A549 (cell line): ENCODE measurements around the gene RNASE4. TPM values are rescaled to one million over a fixed set of nuclear protein-coding genes. Genes with fewer than 3 reads are reported as not detected.
"Not testable (repeated sequence)": the region's sequence is repeated elsewhere in the genome, so short reads cannot be mapped to it uniquely, and the experiment has no call there.

Experiments used
- ATAC-seq, 2 experiments: fragments of 200-7000 bp in 1 of 2; fragments of >200 bp in 1 of 2; cut with Nextera tagmentation in 1 of 2; cut with Tn5 transposase in 1 of 2; 3 replicates each; pipeline versions ENCODE4 v1.8.0 to v1.9.1; 2018 to 2020; ENCODE audit warnings: mild to moderate bottlenecking in 1 of 2, moderate library complexity in 1 of 2
- CTCF ChIA-PET: fragments of 300-600 bp; sonication (Branson Sonifier 250); formaldehyde crosslinking; extraction: SDS; loops from one replicate; lab custom pipeline; 2021; ENCODE audit warnings: antibody characterized with exemption, inconsistent platforms; lab: Yijun Ruan, JAX
- POLR2A ChIA-PET: fragments of 350-600 bp; formaldehyde crosslinking; extraction: SDS; loops from one replicate; lab custom pipeline; 2021; ENCODE audit warnings: antibody characterized with exemption, inconsistent platforms; lab: Yijun Ruan, JAX
- DNase-seq, 2 experiments: peaks; one replicate each; pipeline versions ENCODE4 v3.0.0 to v3.0.0-alpha.2; 2011 to 2016; ENCODE audit warnings: low read depth in 1 of 2, low spot score in 1 of 2
- FAIRE-seq: peaks from 2 replicates; lab custom pipeline; 2011; peaks lifted over from hg19 to GRCh38; lab: Jason Lieb, UNC
- H3K27ac ChIP-seq, 2 experiments: fragments of >200 bp; sonication (Bioruptor Twin); formaldehyde crosslinking; 3 replicates each; pipeline ENCODE4 v1.5.1; 2016 to 2017
- H3K4me1 ChIP-seq: fragments of >200 bp; sonication (Bioruptor Twin); formaldehyde crosslinking; 3 replicates; pipeline ENCODE4 v1.6.1; 2016
- H3K4me2 ChIP-seq: fragments of >200 bp; sonication (Bioruptor Twin); formaldehyde crosslinking; 3 replicates; pipeline ENCODE4 v1.6.1; 2016
- H3K4me3 ChIP-seq: fragments of >200 bp; sonication (Bioruptor Twin); formaldehyde crosslinking; 3 replicates; pipeline ENCODE4 v1.5.1; 2016
- H3K9me3 ChIP-seq: fragments of >200 bp; sonication (Bioruptor Twin); formaldehyde crosslinking; 3 replicates; pipeline ENCODE4 v1.6.1; 2016
- BHLHE40 ChIP-seq: IDR thresholded peaks from 2 replicates; pipeline ENCODE4 v1.6.1; 2012; ENCODE audit warnings: low read depth, low read length, inconsistent platforms
- CBX2 ChIP-seq: fragments of 200-600 bp; sonication (generic); IDR thresholded peaks from 2 replicates; pipeline ENCODE4 v1.6.1; 2016; ENCODE audit warnings: low read depth, mild to moderate bottlenecking, borderline replicate concordance
- CBX8 ChIP-seq: fragments of 200-600 bp; sonication (generic); IDR thresholded peaks from 2 replicates; pipeline ENCODE4 v1.6.1; 2016
- CHD4 ChIP-seq: fragments of 200-600 bp; sonication (generic); IDR thresholded peaks from 2 replicates; pipeline ENCODE4 v1.6.1; 2016; ENCODE audit warnings: antibody characterized with exemption, mild to moderate bottlenecking, borderline replicate concordance
- EP300 ChIP-seq, 2 experiments: fragments of >200 bp; sonication (Bioruptor Twin); formaldehyde crosslinking; IDR thresholded peaks; 2 replicates in 1 of 2; 3 replicates in 1 of 2; pipeline ENCODE4 v1.6.1; 2016 to 2017
- ESRRA ChIP-seq: fragments of 150-350 bp; IDR thresholded peaks from 2 replicates; pipeline ENCODE4 v1.6.1; 2014; ENCODE audit warnings: mild to moderate bottlenecking, low read length, borderline replicate concordance
- FOSL2 ChIP-seq, 2 experiments: fragments of 450-650 bp in 1 of 2; fragments of >200 bp in 1 of 2; sonication (Bioruptor Twin) in 1 of 2; formaldehyde crosslinking; IDR thresholded peaks; 2 replicates each; pipeline versions ENCODE4 v1.5.0 to v1.6.1; 2016 to 2020; ENCODE audit warnings: mild to moderate bottlenecking in 1 of 2, moderate library complexity in 1 of 2
- GATA3 ChIP-seq: IDR thresholded peaks from 2 replicates; pipeline ENCODE4 v1.6.1; 2012; ENCODE audit warnings: borderline replicate concordance
- HDAC2 ChIP-seq: fragments of 200-600 bp; sonication (generic); IDR thresholded peaks from 2 replicates; pipeline ENCODE4 v1.6.1; 2016
- HOXA7 ChIP-seq: fragments of 250-450 bp; sonication (Bioruptor Pico); IDR thresholded peaks from 2 replicates; pipeline ENCODE4 v1.5.0; 2020; ENCODE audit warnings: mild to moderate bottlenecking, moderate library complexity
- HOXB5 ChIP-seq: fragments of 250-450 bp; sonication (Bioruptor Pico); IDR thresholded peaks from 2 replicates; pipeline ENCODE4 v1.5.0; 2020; ENCODE audit warnings: mild to moderate bottlenecking, moderate library complexity
- KDM1A ChIP-seq: fragments of 200-600 bp; sonication (generic); IDR thresholded peaks from 2 replicates; pipeline ENCODE4 v1.6.1; 2016; ENCODE audit warnings: low read depth, mild to moderate bottlenecking
- MAFK ChIP-seq: fragments of 450-650 bp; IDR thresholded peaks from 2 replicates; pipeline ENCODE4 v1.6.1; 2014; ENCODE audit not compliant: partially characterized antibody
- MAZ ChIP-seq: fragments of 150-350 bp; IDR thresholded peaks from 2 replicates; pipeline ENCODE4 v1.6.1; 2014; ENCODE audit warnings: antibody characterized with exemption, low read depth, low read length, borderline replicate concordance
- NR3C1 ChIP-seq: fragments of >200 bp; sonication (Bioruptor Twin); formaldehyde crosslinking; IDR thresholded peaks from 3 replicates; pipeline ENCODE4 v1.6.1; 2017
- PHF8 ChIP-seq: fragments of 200-600 bp; sonication (generic); IDR thresholded peaks from 2 replicates; pipeline ENCODE4 v1.6.1; 2016; ENCODE audit warnings: low read depth, mild to moderate bottlenecking, antibody characterized with exemption, moderate library complexity, borderline replicate concordance
- POLR2AphosphoS2 ChIP-seq: conservative IDR thresholded peaks from 2 replicates; pipeline ENCODE4 v1.6.1; 2012; ENCODE audit warnings: low read length, improper control_type of control experiment, inconsistent platforms
- RAD21 ChIP-seq, 2 experiments: fragments of >200 bp in 1 of 2; sonication (Bioruptor Twin) in 1 of 2; formaldehyde crosslinking in 1 of 2; IDR thresholded peaks in 1 of 2; conservative IDR thresholded peaks in 1 of 2; 2 replicates in 1 of 2; 3 replicates in 1 of 2; pipeline ENCODE4 v1.6.1; 2012 to 2018; ENCODE audit warnings: inconsistent platforms in 1 of 2
- RARB ChIP-seq: fragments of 250-450 bp; sonication (Bioruptor Pico); IDR thresholded peaks from 2 replicates; pipeline ENCODE4 v1.8.0; 2021; ENCODE audit warnings: mild to moderate bottlenecking, moderate library complexity
- RCOR1 ChIP-seq: fragments of 150-350 bp; IDR thresholded peaks from 2 replicates; pipeline ENCODE4 v1.6.1; 2014; ENCODE audit warnings: antibody characterized with exemption, low read length, low read depth
- RFX5 ChIP-seq: fragments of 450-650 bp; IDR thresholded peaks from 2 replicates; pipeline ENCODE4 v1.7.1; 2014; ENCODE audit warnings: antibody characterized with exemption, mild to moderate bottlenecking, moderate library complexity
- RNF2 ChIP-seq: fragments of 200-600 bp; sonication (generic); IDR thresholded peaks from 2 replicates; pipeline ENCODE4 v1.6.1; 2016; ENCODE audit warnings: low read depth, mild to moderate bottlenecking, antibody characterized with exemption, moderate library complexity, borderline replicate concordance
- SMC3 ChIP-seq: fragments of >200 bp; sonication (Bioruptor Twin); formaldehyde crosslinking; IDR thresholded peaks from 3 replicates; pipeline ENCODE4 v1.6.1; 2018; ENCODE audit warnings: inconsistent platforms
- SREBF2 ChIP-seq: fragments of 450-650 bp; IDR thresholded peaks from 2 replicates; pipeline ENCODE4 v1.6.1; 2014; ENCODE audit warnings: mild to moderate bottlenecking, moderate library complexity
- TFCP2L1 ChIP-seq: fragments of 250-450 bp; sonication (Bioruptor Pico); IDR thresholded peaks from 2 replicates; pipeline ENCODE4 v1.5.0; 2021; ENCODE audit warnings: mild to moderate bottlenecking
- TP53 ChIP-seq: fragments of 250-450 bp; sonication (Bioruptor Pico); IDR thresholded peaks from 2 replicates; pipeline ENCODE4 v1.5.0; 2021; ENCODE audit warnings: mild to moderate bottlenecking, moderate library complexity
- WGBS: methylation state at CpG from one replicate; pipeline ENCODE4 v1.1.6; 2017; ENCODE audit errors: missing lambda C conversion rate; 5-methylcytosine and 5-hydroxymethylcytosine counted together
- polyA plus RNA-seq, 4 experiments: library from polyadenylated mRNA; depleted of rRNA in 3 of 4; stranded (reverse); fragments of >200 nt; fragmentation: RNase III in 1 of 4; extraction: RNeasy Plus Mini Kit Qiagen cat#74134 plus additional on column Dnase treatment in 1 of 4; gene quantifications; 2 replicates in 3 of 4; 3 replicates in 1 of 4; pipeline ENCODE4 v1.2.3, GENCODE V29; 2011 to 2017
- TF ChIP-seq, protein P1 (sequence below): fragments of >200 bp; sonication (Bioruptor Twin); formaldehyde crosslinking; IDR thresholded peaks from 3 replicates; pipeline ENCODE4 v1.6.1; 2016
- TF ChIP-seq, protein P2 (sequence below): IDR thresholded peaks from 2 replicates; pipeline ENCODE4 v1.6.1; 2012

RNASE4 gene
- polyA plus RNA-seq, 2 of the 4 experiments (the other 2 are of a cell fraction), result 8.6 to 77.4 TPM

DNA sequence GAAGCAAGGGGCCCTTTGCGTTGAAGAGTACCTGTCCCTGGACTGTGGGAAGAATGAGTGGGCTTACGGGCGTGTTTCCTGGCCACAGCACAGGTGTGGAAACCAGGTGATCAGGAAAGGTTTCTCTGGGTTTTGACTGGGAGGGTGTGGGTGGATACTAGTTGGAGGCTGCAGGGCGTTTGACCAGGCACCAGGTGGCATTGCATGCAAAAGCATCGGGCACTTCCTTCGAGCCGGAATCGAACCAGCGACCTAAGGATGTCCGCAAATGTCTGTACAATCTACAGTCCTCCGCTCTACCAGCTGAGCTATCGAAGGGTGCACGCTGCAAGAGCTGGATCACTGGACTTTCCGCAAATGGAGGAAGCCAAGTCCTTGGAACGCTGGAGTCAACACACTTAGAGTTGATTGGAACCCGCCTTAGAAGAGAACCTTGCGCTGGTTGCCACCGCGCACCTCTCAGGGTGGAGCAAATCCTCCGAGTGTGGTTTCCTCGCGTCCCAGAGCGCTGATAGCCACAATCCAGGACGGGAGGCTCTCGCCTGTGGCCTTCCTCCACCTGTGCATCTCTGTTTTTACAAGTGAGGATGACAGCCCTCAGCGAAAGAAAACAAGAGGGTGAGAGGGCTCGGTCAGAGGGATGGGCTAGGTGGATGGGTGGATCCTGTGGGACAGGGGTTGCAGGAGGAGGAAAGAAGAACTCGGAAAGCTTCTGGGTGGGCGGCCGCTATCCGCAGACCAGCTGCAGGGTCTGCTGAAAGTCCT, 21.2 kb upstream of the RNASE4 start (continued):
- TF ChIP-seq CHD4, result no peak
- TF ChIP-seq RNF2, result no peak
- no peak for TF ChIP-seq HOXB5 (CRISPR knock-in tag)
- TF ChIP-seq CBX2, result no peak
- TF ChIP-seq POLR2AphosphoS2, result no peak
- no peak for TF ChIP-seq BHLHE40
- no peak for TF ChIP-seq HOXA7 (CRISPR knock-in tag)
- TF ChIP-seq, protein P1, sequence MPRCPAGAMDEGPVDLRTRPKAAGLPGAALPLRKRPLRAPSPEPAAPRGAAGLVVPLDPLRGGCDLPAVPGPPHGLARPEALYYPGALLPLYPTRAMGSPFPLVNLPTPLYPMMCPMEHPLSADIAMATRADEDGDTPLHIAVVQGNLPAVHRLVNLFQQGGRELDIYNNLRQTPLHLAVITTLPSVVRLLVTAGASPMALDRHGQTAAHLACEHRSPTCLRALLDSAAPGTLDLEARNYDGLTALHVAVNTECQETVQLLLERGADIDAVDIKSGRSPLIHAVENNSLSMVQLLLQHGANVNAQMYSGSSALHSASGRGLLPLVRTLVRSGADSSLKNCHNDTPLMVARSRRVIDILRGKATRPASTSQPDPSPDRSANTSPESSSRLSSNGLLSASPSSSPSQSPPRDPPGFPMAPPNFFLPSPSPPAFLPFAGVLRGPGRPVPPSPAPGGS, result no peak
- TF ChIP-seq CBX8, result no peak
- no peak for TF ChIP-seq MAFK
- no peak for TF ChIP-seq MAZ
- no peak for TF ChIP-seq TFCP2L1 (CRISPR knock-in tag)
- peak; percentile 33; the same call in 1 of the 2 replicates for TF ChIP-seq GATA3
- no peak for TF ChIP-seq NR3C1

DNA sequence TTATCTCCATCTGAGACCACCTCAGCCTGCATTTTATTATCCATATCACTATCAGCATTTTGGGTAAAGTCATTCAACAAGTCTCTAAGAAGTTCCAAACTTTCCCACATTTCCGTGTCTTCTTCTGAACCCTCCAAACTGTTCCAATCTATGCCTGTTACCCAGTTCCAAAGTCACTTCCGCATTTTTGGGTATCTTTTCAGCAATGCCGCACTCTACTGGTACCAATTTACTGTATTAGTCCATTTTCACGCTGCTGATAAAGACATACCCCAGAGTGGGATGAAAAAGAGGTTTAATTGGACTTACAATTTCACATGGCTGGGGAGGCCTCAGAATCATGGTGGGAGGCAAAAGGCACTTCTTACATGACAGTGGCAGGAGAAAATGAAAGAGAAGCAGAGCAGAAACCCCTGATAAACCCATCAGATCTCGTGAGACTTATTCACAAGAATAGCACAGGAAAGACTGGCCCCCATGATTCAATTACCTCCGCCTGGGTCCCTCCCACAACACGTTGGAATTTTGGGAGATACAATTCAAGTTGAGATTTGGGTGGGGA, 17.9 kb upstream of the RNASE4 start:
- H3K4me1 ChIP-seq, H3K27ac ChIP-seq, ATAC-seq, H3K4me3 ChIP-seq, DNase-seq, H3K9me3 ChIP-seq, FAIRE-seq, H3K4me2 ChIP-seq, POLR2A ChIA-PET: not testable (repeated sequence)
- WGBS, result 60% methylated on average over 7 of the region's 7 CpGs
- CTCF ChIA-PET, result interaction anchor here (11.1 to 11.5 kb wide), 2 partner anchors 13 to 28 kb away, joined by 130 to 191 read pairs; partner anchors contain the start of gene RNASE4

DNA sequence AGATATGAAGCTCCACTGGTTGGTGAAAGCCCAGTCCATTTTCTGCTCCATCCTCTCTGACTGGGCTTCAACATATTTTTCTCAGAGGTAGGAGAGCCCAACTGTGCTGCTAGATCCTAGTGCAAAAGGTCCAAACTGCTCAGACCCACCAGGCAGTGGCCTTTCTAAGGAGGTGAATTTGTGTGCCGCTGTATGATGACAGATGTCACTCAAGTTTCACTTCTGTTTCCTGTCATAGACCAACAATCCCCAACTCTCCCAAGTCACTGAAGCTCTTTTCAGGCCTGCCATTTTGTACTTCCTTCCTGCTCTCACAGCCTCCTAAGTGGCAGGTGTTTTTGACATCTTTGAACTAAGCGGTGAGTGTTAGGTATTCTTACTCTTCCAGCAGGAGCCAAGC, 16.4 kb upstream of the RNASE4 start:
- no peak overlapping the region for H3K4me3 ChIP-seq
- CTCF ChIA-PET, result interaction anchor here (1.0 to 2.5 kb wide), 5 partner anchors 9 to 303 kb away, joined by 3 to 7 read pairs (median 4); no protein-coding TSS in a partner anchor
- no peak for DNase-seq
- no peaks in the 10 kb centered on the region for H3K9me3 ChIP-seq
- no peak for TF ChIP-seq SREBF2
- TF ChIP-seq KDM1A, result no peak
- TF ChIP-seq, protein P1, result no peak
- no peak for TF ChIP-seq HDAC2
- no peak for TF ChIP-seq RARB
- TF ChIP-seq RAD21 (conservative IDR thresholded peaks at IDR 0.05 in 1 of 2, IDR thresholded peaks at IDR 0.05 in 1 of 2), result no peak
- no peak for TF ChIP-seq CHD4
- TF ChIP-seq TP53 (CRISPR knock-in tag), result no peak
- TF ChIP-seq HOXB5 (CRISPR knock-in tag), result no peak
- no peak for TF ChIP-seq RNF2
- no peak for TF ChIP-seq RCOR1
- no peak for TF ChIP-seq SMC3
- TF ChIP-seq CBX2, result no peak
- TF ChIP-seq PHF8, result no peak
- TF ChIP-seq ESRRA, result no peak
- no peak for TF ChIP-seq BHLHE40
- no peak for TF ChIP-seq RFX5
- TF ChIP-seq, protein P2, sequence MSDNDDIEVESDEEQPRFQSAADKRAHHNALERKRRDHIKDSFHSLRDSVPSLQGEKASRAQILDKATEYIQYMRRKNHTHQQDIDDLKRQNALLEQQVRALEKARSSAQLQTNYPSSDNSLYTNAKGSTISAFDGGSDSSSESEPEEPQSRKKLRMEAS, result no peak
- no peak for TF ChIP-seq FOSL2 (IDR thresholded peaks at IDR 0.05)
- TF ChIP-seq FOSL2 (CRISPR knock-in tag; IDR thresholded peaks at IDR 0.05), result no peak
- TF ChIP-seq EP300 (IDR thresholded peaks at IDR 0.05), result no peak
- FAIRE-seq, result no peak
- no peak overlapping the region for H3K4me2 ChIP-seq
- H3K4me1 ChIP-seq, result peaks cover 5% of the 10 kb centered on the region; the same call in 1 of the 3 replicates
- no peak overlapping the region for H3K27ac ChIP-seq
- POLR2A ChIA-PET, result interaction anchor here (1.6 kb wide), 1 partner anchor 14 kb away, joined by 5 read pairs; no protein-coding TSS in a partner anchor
- ATAC-seq, result no peak
- WGBS, result 94% methylated on average over 2 of the region's 2 CpGs
